Activated gamma-delta T cell treated with Interleukin-2 at 50 U/mL for 16 hours (primary cell): ENCODE measurements around the gene CCDC50.

Experiments
- DNase-seq: peaks from one replicate; pipeline ENCODE4 v3.0.0-alpha.2; 2020

CCDC50 gene

DNA sequence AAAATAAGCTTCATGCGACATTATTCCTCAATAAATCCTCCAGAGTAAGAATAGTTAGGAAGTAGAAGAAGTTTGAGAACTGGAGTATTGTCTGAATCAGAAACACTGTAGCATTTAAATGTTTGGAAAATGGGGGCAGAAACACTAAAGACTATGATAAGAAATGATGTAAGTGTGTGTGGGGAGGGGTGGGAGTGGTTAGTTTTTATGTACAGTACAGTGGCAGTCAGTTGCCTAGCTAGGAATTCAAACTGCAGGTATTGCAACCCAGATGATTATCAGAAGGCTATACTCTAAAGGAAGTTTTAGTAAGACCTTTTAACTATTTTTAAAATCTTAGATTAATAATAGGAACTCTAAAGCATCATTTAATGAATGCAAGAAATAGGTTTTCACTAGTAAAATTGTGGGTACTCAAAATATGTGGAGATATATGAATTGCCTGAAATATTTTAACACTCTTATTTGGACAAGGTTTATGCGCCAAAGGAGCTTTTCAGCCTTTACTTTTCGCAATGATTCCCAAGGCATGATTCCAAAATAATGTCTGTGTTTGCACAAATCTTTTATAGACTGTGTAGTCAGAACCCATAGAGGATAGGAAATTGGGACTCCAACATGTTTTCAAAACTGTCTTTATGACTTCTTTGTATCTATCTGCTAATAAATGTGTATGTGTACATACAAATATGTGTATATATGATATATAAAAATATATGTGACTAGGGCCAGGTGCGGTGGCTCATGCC is 8.0 kb upstream of the CCDC50 start:
- no peak for DNase-seq

DNA sequence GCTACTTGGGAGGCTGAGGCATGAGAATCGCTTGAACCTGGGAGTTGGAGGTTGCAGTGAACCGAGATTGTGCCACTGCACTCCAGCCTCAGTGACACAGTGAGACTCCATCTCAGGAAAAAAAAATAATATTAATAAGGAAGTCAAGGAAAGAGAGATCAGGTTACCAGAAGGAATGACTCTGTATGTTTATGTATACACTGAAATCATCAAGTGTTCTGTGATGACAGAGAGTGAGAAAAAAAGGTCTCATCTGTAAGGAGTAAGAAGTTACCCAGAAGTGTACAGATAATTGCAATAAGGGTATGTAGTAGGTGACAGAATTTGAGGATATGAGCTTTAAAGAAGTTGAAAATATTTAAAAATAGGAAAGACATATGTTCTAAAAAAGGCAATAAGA is 4.3 kb upstream of the CCDC50 start:
- no peak for DNase-seq

DNA sequence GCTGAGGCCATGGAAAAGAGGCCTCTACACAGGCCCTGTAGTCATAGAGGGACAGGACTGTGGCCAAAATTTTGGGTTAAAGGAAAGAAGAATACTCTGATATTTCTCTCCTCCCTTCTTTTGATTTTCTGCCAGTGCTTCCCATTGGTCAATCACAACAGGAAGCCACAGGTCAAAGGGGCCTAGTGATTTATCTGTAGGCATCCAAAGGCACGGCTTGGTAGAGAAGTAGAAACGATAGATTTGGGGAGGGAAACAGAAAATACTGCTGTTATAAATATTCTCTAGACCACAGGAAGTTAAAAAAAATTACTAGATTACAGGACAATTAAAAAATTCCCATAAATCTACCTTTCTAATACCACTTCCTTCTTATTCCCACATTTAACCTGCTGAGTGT is 1.7 kb upstream of the CCDC50 start:
- no peak for DNase-seq

DNA sequence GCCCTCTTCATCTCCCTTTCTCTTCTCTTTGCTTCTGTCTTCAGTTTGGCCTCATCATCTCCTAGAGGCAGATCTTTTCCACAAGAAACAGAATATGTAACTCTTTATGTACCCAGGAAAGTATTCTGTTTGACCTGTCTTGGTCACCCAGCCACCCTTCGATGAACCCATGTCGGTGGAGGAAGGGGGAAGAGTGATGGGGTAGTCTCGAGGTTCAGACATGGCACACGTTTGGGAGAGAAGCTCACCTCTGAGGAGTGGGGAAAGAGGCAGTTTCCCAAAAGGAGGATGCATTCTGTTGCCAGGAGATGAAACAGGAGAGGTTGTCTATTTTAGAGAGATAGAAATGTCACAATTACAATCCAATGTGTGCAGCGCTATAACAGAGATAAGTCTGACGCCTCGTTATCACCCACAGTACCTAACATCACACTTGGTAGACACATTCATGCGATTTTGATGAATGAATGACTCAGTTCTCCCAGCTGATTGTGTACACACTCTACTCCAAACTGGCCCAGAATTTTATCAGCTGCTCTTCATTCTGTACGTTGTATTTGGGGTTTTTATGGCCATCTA is 722 bp upstream of the CCDC50 start:
- DNase-seq = no peak

- peak; percentile 7 for DNase-seq
Observed at GRCh38 chr3:191329654-191330529, 698 bp downstream of the CCDC50 start, which contains the start of gene UTS2B. Gene UTS2B (minus strand): TSS chr3:191330526. CDS start chr3:191282189, 48,337 bp downstream.

GRCh38 chr3:191330530-191331048 is 1.4 kb downstream of the CCDC50 start:
- DNase-seq = no peak

GRCh38 chr3:191331388-191331787 is 2.2 kb downstream of the CCDC50 start:
- DNase-seq = no peak

- no peak for DNase-seq
Observed at GRCh38 chr3:191333298-191333880, 4.2 kb downstream of the CCDC50 start.

DNA sequence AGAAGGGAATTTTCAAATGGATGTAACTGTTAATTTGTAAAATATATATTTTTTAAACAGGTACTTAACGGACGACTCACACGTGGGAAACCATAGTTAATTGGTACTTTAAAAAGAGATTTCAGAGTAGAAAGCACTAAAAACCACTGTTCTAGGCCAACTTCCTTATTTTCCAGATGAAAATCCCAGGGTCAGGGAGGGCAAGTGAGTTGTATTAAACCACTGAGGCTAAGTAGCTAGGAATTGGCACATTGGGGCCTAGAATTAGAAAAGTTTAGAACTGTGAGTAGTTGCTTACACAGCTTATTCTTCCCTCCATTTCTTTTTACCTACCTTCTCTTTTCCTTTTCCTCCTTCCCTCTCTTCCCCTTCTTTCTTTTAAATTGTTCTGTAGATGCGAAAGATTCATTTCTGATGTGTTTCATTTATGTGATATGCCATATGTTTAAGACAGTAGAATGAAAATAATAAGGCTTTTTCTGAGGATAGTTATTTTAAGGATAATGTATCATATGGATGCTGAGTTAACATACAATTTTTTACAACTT is 5.2 kb downstream of the CCDC50 start:
- DNase-seq = no peak

- DNase-seq = no peak
Observed at GRCh38 chr3:191336833-191337232, 7.6 kb downstream of the CCDC50 start.

DNA sequence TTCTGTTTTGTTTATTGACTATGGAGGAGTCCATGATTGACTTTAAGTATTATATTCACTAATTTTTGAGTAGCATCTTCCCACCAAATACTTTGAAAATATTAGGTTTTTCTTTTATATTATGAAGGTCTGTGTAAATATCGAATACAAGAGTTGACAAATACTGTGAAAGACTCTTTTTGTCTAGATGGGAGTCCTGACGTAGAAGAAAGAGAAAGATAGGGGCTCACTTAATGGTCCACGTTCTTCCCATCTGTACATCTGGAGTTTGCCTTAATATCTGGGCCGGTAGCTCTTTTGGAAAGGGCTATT is 8.9 kb downstream of the CCDC50 start:
- DNase-seq = no peak

DNA sequence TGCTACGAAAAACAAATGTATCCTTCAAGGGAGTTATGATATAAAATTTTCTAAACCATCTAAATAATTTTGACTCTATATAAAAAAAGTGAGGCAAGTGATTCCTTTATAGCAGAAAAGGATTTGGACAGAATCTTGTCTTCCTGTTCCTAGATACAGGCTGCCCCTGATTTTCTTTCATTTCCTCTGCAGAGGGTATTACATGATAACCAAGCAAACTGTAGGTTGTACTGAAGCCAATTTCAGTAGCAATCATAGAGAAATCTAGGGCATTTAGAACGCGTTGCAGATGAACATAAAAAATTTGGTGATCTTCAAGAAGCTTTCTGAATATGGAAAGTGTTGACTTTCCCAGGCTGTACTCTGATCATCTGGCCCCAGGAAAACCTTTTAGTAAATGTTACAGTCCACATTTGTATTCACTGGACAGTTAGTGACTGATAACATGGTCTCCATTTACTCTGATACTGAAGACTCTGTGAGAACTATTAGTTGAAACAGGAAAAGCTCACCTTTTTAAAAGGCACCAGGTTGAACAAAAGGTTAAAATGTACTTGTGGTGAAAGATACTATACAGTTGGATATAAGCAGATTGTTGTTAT is 10.2 kb downstream of the CCDC50 start:
- DNase-seq = no peak

- DNase-seq = no peak
Observed at GRCh38 chr3:191340351-191340750, 11.2 kb downstream of the CCDC50 start.

DNA sequence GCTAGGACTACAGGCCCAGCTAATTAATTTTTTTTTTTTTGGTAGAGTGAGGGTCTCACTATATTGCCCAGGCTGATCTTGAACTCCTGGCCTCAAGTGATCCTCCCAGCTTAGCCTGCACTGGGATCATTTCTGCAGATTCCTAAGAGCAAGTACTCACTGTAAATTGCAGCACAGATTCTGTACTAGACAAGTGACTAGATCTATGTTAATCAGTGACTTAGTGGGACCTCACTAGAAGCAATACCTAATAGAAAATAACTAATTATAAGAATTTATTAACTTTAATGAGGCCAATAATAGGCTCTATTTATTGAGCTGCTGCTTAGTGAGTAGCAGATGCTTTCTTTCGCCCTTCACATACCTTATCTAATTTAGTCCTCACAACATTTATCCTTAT is 11.8 kb downstream of the CCDC50 start:
- no peak for DNase-seq

DNA sequence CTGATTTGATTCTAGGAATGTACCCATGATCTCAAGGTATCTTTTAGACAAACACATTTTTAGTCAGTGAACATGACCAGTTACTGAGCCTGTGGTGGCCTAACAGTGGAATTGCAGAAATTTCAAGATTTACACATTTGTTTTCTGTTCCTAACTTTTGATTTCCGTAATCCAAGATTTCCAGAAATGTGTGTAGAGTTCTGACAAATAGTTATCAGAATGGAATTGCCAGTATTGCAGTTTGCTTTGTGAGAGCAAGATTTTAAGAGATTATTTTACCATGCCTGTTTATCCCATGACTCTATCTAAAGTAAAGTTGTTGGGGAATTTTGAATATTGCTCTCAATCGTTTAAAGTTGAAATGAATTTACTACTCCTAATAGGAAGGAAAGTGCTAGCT is 12.8 kb downstream of the CCDC50 start:
- DNase-seq = no peak

DNA sequence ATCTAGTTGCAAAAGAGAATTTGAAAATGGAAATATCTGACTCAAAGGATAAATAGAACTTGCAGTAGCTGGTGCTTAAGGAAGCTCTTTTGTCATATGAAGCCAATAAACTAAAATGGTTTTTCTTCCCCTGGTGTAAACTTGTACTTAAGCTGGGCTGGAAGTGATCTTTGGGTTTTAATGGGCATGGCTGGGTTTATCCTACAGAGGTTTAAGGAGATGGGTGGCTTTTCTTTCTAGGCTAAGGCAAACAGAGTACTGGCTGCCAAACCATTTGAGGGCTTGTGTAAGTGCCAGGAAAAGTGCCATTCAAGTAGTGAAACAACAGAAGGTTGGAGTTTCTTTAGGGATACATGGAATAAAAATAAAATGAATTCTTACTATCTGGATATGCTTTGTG is 13.2 kb downstream of the CCDC50 start:
- no peak for DNase-seq

GRCh38 chr3:191343115-191343514 is 13.9 kb downstream of the CCDC50 start:
- no peak for DNase-seq

- DNase-seq = no peak
Observed at GRCh38 chr3:191343913-191344312, 14.7 kb downstream of the CCDC50 start.

- DNase-seq = no peak
Observed at GRCh38 chr3:191345334-191345733, 16.1 kb downstream of the CCDC50 start.

DNA sequence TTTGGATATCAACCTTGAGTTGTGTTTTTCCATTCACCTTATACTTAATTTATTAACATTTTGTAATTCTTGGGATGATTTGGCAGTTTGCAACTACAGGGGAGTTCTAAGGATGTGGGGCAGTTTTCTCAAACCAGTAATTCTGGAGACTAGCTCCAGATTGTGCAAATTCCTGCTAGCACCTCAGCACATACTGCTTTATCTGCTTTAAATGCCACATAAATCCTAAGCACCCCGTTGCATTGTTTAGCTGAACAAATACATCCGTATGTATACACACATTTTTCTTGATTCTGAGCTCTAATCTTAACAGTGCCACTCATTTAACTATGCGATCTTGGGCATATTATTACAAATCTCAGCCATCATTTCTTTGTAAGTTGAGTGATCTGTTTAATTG is 18.0 kb downstream of the CCDC50 start:
- DNase-seq = no peak

- no peak for DNase-seq
Observed at GRCh38 chr3:191348098-191348497, 18.9 kb downstream of the CCDC50 start.

DNA sequence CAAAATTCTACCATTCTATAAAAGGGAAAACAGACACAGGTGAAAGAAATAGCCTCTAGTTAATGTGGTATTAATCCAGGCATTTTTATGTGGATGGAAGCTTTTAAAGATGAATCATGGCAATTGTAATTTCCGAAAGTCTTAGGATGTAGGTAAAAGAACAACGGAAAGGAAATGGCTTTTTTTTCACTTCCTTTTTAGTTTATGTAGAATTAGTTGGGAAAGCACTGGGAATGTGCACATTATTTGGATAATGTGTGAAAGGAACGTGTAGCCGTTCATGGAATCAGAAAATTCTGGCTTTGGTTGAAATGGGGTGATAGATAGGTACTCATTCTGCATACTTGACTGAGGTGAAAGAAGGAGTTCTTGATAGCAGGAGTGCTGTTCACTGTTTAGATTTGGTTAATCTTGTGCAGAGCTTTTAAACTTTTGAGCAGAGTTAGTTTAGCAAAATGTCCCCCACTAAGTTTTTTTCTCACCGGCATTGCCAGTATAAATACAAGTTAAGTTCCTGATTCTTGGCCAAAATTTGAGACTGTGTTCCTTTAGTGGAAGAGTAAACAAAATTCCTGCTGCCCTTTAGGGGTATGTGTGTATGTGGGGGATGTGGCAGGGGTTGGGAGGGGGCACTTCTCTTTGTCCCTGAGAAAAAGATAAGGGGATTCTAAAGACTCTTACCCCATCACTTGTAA is 21.3 kb downstream of the CCDC50 start:
- DNase-seq = no peak
